ENCODE results near the gene DDX39B.

GRCh38 chr6:31543639-31544038, 1.8 kb upstream of the DDX39B start:
- TF ChIP-seq, protein P1, sequence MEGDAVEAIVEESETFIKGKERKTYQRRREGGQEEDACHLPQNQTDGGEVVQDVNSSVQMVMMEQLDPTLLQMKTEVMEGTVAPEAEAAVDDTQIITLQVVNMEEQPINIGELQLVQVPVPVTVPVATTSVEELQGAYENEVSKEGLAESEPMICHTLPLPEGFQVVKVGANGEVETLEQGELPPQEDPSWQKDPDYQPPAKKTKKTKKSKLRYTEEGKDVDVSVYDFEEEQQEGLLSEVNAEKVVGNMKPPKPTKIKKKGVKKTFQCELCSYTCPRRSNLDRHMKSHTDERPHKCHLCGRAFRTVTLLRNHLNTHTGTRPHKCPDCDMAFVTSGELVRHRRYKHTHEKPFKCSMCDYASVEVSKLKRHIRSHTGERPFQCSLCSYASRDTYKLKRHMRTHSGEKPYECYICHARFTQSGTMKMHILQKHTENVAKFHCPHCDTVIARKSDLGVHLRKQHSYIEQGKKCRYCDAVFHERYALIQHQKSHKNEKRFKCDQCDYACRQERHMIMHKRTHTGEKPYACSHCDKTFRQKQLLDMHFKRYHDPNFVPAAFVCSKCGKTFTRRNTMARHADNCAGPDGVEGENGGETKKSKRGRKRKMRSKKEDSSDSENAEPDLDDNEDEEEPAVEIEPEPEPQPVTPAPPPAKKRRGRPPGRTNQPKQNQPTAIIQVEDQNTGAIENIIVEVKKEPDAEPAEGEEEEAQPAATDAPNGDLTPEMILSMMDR (conservative IDR thresholded peaks at IDR 0.05 in 1 of 2, IDR thresholded peaks at IDR 0.05 in 1 of 2; ENCODE audit: extremely low read depth in 1 of 2, insufficient read depth in 1 of 2, low read depth in 1 of 2, low read length in 2 of 2), result no peak
- no peak for TF ChIP-seq EZH2 (IDR thresholded peaks at IDR 0.05; ENCODE audit: borderline replicate concordance, low read length)

Measured in mammary epithelial cell (primary cell).